Osteoblast (primary cell): ENCODE results near the gene ALDH1A2. TPM values are rescaled to one million over a fixed set of nuclear protein-coding genes. Genes with fewer than 3 reads are reported as not detected.

ENCODE experiments used
- DNase-seq: peaks from one replicate; pipeline ENCODE4 v3.0.0; 2011; ENCODE audit warnings: low spot score, mixed read lengths; ENCODE audit not compliant: insufficient read length; ENCODE audit errors: missing footprints
- H2AFZ ChIP-seq: 2 replicates; pipeline ENCODE4 v1.6.0; 2011; ENCODE audit warnings: mild to moderate bottlenecking, low read length
- H3K27ac ChIP-seq: 2 replicates; pipeline ENCODE4 v1.5.1; 2011; ENCODE audit warnings: mild to moderate bottlenecking, low read depth, low read length, moderate library complexity
- H3K27me3 ChIP-seq: 2 replicates; pipeline ENCODE4 v1.6.0; 2012; ENCODE audit warnings: mild to moderate bottlenecking, control low read depth, inconsistent platforms, low read length, moderate library complexity; ENCODE audit not compliant: insufficient read depth
- H3K36me3 ChIP-seq: 2 replicates; pipeline ENCODE4 v1.5.1; 2011; ENCODE audit warnings: mild to moderate bottlenecking, low read length, control low read depth, moderate library complexity; ENCODE audit not compliant: insufficient read depth
- H3K4me1 ChIP-seq: 2 replicates; pipeline ENCODE4 v1.5.1; 2011; ENCODE audit warnings: mild to moderate bottlenecking, low read length, control low read depth, moderate library complexity; ENCODE audit not compliant: insufficient read depth
- H3K4me2 ChIP-seq: 2 replicates; pipeline ENCODE4 v1.6.0; 2011; ENCODE audit warnings: mild to moderate bottlenecking, low read length; ENCODE audit not compliant: insufficient read depth
- H3K4me3 ChIP-seq: fragments of 200-600 bp; sonication (generic); 3 replicates; pipeline ENCODE4 v1.5.1; 2012; ENCODE audit warnings: mild to moderate bottlenecking, low read length, inconsistent platforms; ENCODE audit not compliant: insufficient read depth
- H3K79me2 ChIP-seq: 2 replicates; pipeline ENCODE4 v1.6.0; 2012; ENCODE audit warnings: mild to moderate bottlenecking, low read length, control low read depth, inconsistent platforms; ENCODE audit not compliant: insufficient read depth
- H3K9me3 ChIP-seq: 2 replicates; pipeline ENCODE4 v1.5.1; 2011; ENCODE audit warnings: low read depth, low read length, control low read depth
- H4K20me1 ChIP-seq: 2 replicates; pipeline ENCODE4 v1.6.0; 2012; ENCODE audit warnings: mild to moderate bottlenecking, low read length, control low read depth; ENCODE audit not compliant: insufficient read depth
- CTCF ChIP-seq: IDR thresholded peaks from 2 replicates; pipeline ENCODE4 v1.5.1; 2011; ENCODE audit warnings: mild to moderate bottlenecking, low read depth, low read length, moderate library complexity; ENCODE audit errors: extremely low read depth
- total RNA-seq: library from RNA; depleted of rRNA; stranded (reverse); fragments of >200 nt; gene quantifications from 2 replicates; pipeline ENCODE4 v1.2.3, GENCODE V29; 2012

Gene ALDH1A2
- total RNA-seq, 1 donor, result 1.1 TPM

GRCh38 chr15:58014470-58014869 is 51.0 kb downstream of the ALDH1A2 start:
- H3K4me3 ChIP-seq, result no peak overlapping the region
- peaks cover 21% of the 10 kb centered on the region for H3K27me3 ChIP-seq
- H3K36me3 ChIP-seq, result no peaks in the 10 kb centered on the region
- H3K27ac ChIP-seq, result no peak overlapping the region
- no peak for TF ChIP-seq CTCF
- H3K9me3 ChIP-seq, result no peaks in the 10 kb centered on the region
- no peak for DNase-seq
- no peaks in the 10 kb centered on the region for H3K79me2 ChIP-seq
- no peaks in the 10 kb centered on the region for H3K4me1 ChIP-seq
- no peak overlapping the region for H3K4me2 ChIP-seq
- no peaks in the 10 kb centered on the region for H4K20me1 ChIP-seq
- H2AFZ ChIP-seq, result no peak overlapping the region

- peaks cover 21% of the 10 kb centered on the region for H3K27me3 ChIP-seq
- no peaks in the 10 kb centered on the region for H4K20me1 ChIP-seq
- H3K4me2 ChIP-seq, result no peak overlapping the region
- DNase-seq, result peak; percentile 8
- H3K36me3 ChIP-seq, result no peaks in the 10 kb centered on the region
- TF ChIP-seq CTCF, result no peak
- no peaks in the 10 kb centered on the region for H3K79me2 ChIP-seq
- H3K4me3 ChIP-seq, result no peak overlapping the region
- no peaks in the 10 kb centered on the region for H3K9me3 ChIP-seq
- no peak overlapping the region for H2AFZ ChIP-seq
- H3K27ac ChIP-seq, result no peak overlapping the region
- H3K4me1 ChIP-seq, result no peaks in the 10 kb centered on the region
These were observed 51.5 kb downstream of the ALDH1A2 start for GRCh38 chr15:58014040-58014439.

DNA sequence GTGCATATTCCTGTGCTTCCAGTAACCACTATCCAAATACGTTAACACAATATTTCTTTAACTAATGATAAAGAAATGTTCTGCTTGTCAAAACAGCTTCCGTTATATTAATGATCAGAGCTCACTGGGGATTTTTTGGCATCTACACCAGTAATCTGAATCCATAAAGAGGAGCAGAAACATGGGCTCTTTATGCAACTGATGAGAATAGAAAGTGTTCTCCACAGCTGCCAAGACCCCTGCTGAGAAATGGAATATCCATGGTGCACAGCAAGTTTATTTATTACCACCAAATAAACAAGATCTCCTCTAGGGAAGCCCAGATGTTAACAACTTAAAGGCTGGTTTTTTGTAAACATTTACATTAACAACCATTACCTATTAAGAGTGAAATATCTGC is 54.5 kb downstream of the ALDH1A2 start:
- Histone ChIP-seq H3K4me2 (no peak overlapping the region), H3K4me1 (no peaks in the 10 kb centered on the region), H3K36me3 (no peaks in the 10 kb centered on the region), H3K9me3 (no peaks in the 10 kb centered on the region), H4K20me1 (no peaks in the 10 kb centered on the region), H3K27ac (no peak overlapping the region), H3K27me3 (peaks cover 21% of the 10 kb centered on the region), H2AFZ (no peak overlapping the region), H3K4me3 (no peak overlapping the region), H3K79me2 (no peaks in the 10 kb centered on the region)
- no peak for DNase-seq
- TF ChIP-seq CTCF, result no peak

DNA sequence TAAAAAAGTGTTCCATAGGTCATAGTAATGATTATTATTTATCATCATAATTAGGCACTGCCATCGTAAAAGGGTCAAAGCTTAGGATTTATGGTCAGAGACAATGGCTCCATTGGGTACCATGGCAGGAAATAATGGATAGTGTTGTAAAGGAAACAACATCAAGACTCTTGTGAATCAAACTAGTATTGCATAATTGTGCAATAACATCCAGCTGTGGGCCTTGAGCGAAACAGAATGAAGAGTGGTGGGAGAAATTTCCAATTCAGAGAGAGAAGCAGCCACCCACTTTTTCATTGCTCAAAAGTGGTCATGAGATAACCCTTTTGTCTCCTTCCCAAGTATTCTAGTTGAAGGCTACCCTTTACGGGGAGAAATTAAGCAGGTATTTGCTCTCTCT is 61.7 kb downstream of the ALDH1A2 start:
- Histone ChIP-seq H3K79me2 (no peaks in the 10 kb centered on the region), H3K4me3 (no peak overlapping the region), H4K20me1 (no peaks in the 10 kb centered on the region), H3K27ac (no peak overlapping the region), H3K27me3 (no peaks in the 10 kb centered on the region), H3K4me1 (no peaks in the 10 kb centered on the region), H3K36me3 (no peaks in the 10 kb centered on the region), H3K9me3 (no peaks in the 10 kb centered on the region), H2AFZ (no peak overlapping the region), H3K4me2 (no peak overlapping the region)
- no peak for DNase-seq
- no peak for TF ChIP-seq CTCF
